HG02943 (cell line): Measurements from ENCODE around the gene NUDT1.
"Not testable (repeated sequence)": the region's sequence is repeated elsewhere in the genome, so short reads cannot be mapped to it uniquely, and the experiment has no call there.

Experiments
- ATAC-seq: cut with Tn5 transposase; IDR thresholded peaks from one replicate; pipeline ENCODE4 v1.9.1; 2021; ENCODE audit warnings: mild to moderate bottlenecking, low read depth, moderate library complexity; ENCODE audit not compliant: unreplicated experiment

NUDT1 gene

GRCh38 chr7:2261611-2262010 is 19.6 kb downstream of the NUDT1 start:
- no peak for ATAC-seq

GRCh38 chr7:2263176-2263575 is 21.1 kb downstream of the NUDT1 start:
- no peak for ATAC-seq

GRCh38 chr7:2264158-2264557 is 22.1 kb downstream of the NUDT1 start:
- no peak for ATAC-seq

GRCh38 chr7:2266911-2267310 is 24.9 kb downstream of the NUDT1 start:
- no peak for ATAC-seq

GRCh38 chr7:2269089-2269990 is 27.3 kb downstream of the NUDT1 start:
- not testable (repeated sequence) for ATAC-seq

DNA sequence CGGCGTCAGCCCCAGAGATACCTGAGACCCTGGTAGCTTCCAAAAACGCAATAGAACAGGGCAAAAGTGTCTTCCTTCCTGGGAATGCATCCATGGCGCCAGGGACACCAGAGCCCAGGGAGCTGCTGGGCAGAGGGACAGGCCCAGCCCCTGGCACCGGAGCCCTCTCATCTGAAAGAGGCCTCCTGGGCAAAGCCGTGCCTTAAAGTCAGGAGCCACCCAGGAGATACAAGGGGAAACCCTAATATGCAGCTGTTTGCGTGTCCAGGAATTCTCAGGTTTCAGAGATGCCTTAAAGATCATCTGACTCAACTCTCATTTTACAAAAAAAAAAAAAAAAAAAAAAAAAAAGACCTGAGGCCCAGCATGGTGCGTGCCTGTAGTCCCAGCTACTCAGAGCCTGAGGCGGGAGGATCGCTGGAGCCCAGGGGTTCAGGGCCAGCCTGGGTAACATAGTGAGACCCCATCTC is 28.0 kb downstream of the NUDT1 start:
- ATAC-seq, result no peak

- no peak for ATAC-seq
Measured at GRCh38 chr7:2270495-2270894, 28.5 kb downstream of the NUDT1 start.

DNA sequence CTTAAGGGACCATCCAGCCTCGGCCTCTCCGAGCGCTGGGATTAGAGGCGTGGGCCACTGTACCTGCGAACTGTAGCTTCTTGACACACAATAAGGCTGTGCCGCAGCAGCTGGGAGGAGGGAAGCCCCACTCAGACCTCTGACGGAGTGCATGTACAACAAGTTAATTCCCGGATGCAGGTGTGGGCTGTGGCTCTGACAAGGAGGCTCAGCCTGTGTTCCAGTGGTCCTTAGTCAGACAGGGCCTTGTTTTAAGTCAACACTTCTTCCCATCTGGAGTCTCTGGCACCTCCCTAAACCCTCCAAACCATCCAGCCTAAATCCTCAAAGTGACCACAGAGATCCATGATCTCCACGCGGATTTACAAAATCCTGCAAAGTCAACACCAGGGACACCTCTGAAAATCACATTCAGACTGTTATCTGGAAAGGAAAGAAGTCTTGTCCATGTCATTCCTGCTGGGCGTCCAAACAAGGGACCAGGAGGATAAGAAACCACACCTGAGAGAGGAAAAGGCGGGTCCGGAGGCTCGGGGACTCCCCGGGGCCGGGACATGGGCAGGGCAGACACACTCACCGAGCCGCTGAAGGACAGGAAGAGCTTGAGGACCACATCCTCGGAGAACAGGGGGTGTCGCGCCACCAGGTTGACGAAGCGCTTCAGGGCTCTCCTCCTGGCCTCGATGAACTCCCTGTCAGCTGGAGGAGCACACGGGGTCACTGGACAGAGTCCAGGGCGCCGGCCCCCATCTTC is 29.4 kb downstream of the NUDT1 start:
- ATAC-seq, result no peak

- no peak for ATAC-seq
Measured at GRCh38 chr7:2272031-2272430, 30.0 kb downstream of the NUDT1 start.

DNA sequence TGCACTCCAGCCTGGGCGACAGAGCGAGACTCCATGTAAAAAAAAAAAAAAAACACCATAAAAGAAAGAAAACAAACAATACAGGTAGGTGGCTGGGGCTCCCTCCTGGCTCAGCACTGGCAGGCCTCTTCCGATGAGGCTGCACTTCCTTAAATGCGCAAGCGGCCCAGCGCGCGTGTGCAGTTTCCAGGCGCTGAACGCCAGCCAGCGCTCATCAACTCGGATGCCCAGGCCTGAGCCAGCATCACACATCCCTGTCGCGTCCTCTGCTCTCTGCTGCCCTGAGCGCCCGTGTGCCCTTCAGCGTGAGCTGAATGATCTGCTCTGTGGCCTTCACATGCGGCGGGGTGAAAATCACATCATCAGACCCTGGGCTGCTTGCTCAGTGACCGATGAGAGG is 31.8 kb downstream of the NUDT1 start:
- no peak for ATAC-seq

DNA sequence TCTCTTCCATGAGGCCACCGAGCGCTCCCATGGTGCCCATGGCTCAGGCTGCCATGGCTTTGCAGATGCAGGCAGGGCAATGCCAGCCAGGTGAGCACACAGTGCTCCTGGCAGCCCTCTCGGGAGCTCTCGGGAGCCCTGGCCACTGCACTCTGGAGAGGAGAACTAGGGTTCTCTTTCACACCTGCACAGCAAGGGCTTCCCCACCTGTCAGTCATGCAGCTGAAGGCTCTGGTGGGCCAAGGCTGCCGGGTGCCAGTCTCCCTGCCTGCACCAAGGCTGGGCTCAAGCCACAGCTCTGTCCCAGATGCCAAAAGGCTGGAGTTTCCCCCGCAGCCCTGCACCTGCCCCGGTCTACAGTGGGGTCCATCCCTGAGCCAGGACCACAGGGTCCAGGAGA is 32.6 kb downstream of the NUDT1 start:
- ATAC-seq, result no peak

DNA sequence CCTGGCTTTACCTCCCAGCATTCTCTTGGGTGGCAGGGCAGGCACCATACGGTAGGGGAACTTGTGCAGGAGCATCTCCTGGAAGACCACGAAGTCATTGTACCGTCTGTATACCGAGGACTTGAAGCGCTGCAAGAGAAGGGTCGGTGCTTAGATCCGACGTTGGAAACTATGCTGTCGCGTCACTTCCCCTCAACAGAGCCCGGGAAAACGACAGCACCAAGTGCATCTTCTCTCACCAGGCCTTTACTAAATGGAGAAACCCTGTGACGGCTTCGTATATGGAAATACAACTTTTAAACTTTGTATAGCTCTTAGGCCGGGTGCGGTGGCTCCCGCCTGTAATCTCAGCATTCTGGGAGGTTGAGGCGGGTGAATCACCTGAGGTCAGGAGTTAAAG is 33.1 kb downstream of the NUDT1 start:
- no peak for ATAC-seq

- no peak for ATAC-seq
Measured at GRCh38 chr7:2276107-2276506, 34.1 kb downstream of the NUDT1 start.

DNA sequence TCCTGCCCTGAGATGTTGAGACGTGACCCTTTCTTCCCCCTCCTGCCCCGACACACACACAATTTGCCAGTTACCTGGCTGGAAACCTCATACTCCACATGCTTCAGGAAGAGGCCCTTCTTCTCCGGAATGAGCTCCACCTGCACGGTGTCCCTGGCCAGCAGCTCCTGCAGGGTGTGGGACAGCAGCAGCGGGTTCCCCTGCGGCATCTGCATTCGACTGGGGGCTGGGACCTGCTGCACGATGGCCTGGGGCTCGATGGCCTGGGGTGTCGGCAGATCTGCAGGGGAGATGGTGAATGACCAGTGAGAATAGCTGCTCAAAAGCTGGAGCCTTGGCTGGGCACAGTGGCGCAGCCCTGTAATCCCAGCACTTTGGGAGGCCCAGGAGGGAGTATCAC is 36.0 kb downstream of the NUDT1 start:
- ATAC-seq, result no peak

DNA sequence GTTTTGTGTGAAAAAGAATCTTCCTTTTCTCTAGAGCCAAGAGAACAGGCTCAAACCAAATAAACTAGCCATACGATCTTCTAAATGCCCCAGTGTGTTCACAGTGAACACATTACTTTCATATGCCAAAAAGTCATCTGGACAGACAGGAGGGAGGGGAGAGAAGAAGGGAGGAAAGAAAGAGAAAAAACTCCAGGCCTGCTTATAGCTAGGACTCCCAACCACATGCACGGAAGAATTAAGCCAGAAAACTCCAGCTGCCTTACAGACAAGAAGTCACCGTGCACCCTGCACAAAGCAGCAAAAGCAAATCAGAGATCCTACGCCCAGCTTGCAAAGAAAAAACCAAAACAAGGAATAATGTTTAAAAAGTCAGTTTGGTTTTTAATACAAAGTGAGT is 37.9 kb downstream of the NUDT1 start:
- no peak for ATAC-seq

DNA sequence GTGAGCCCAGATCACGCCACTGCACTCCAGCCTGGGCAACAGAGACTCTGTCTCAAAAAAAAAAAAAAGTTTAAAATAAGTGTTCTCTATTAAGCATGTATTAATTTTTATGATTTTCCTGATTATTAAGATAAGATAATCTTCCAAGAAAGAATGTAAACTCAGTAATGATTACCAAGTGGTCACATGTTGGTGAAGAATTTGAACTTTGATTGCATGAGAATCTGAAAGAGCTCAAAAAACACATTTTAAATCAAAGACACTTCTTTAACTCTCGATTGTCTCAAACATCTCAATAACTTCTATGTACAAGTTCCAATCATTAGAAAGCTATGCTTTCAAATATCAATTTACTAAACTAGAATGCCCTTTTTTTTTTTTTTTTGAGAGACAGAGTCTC is 38.4 kb downstream of the NUDT1 start:
- no peak for ATAC-seq

- no peak for ATAC-seq
Measured at GRCh38 chr7:2281541-2281940, 39.5 kb downstream of the NUDT1 start.

DNA sequence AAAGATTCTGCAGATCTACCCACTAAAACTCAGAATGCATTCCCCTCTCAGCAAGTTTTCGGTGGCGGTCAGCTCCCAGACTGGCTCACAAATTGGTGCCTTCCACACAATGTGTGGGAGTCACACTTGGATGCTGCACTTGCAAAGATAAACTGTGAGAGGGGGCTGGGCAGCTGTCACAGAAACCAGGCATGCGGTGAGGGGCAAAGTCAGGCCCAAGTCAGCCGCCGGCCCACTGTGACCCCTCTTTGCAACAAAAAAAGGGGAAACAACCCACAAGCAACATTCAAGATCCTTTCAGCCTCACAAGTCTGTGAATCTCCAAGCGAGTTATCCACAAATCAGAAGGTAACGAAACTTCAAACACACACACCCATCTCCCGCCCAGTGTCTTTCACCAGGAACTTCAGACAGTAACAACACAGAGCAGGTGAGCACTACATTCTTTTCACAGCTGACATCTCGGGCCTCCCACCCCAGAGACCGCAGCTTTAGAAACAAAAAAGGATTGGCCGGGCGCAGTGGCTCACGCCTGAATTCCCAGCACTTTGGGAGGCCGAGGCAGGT is 40.2 kb downstream of the NUDT1 start:
- ATAC-seq, result no peak

GRCh38 chr7:2283074-2283473 is 41.0 kb downstream of the NUDT1 start:
- no peak for ATAC-seq

DNA sequence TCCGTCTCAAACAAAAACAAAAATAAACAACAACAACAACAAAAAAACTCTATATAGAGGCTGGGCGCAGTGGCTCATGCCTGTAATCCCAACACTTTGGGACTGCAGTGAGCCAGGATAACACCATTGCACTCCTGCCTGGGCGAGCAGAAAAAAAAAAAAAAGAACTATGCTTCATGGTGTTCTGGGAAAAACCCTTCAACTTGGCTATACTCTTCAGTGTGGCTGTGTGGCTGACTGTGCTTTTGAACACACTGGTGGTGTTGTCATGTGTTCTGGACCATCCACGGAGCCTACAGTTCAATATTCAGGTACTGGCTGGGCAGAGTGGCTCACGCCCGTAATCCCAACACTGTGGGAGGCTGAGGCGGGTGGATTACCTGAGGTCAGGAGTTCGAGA is 45.7 kb downstream of the NUDT1 start:
- no peak for ATAC-seq

DNA sequence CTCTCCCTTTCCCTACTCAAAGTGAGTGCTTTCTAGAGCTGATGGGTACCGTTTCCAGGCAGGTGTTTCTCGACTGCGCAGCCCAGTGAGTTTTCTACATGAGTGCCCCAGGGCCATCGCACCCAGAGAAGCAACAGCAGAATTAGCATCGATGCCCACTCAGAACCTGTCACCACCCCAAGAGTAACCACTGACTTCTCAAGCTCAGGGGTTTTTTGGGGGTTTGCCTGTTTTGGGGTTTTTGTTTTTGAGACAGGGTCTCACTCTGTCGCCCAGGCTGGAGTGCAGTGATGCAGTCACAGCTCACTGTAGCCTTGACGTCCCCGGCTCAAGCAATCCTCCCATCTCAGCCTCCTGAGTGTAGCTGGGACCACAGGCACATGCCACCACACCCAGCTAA is 46.5 kb downstream of the NUDT1 start:
- ATAC-seq, result no peak
